OCI-M2 (cell line): ENCODE results near the gene TJP2.

ENCODE experiments used
- DNase-seq: peaks from one replicate; lab custom pipeline; 2025; ENCODE audit not compliant: unreplicated experiment; lab: John Stamatoyannopoulos, UW

Gene TJP2

GRCh38 chr9:69173891-69174615 is at the start of gene TJP2:
TSS of gene TJP2 (plus strand) at chr9:69174277. CDS start at chr9:69174373, 96 bp downstream.
- no peak for DNase-seq

- no peak for DNase-seq
Measured at GRCh38 chr9:69130456-69131441, 43.3 kb upstream of the TJP2 start.

- DNase-seq, result no peak
Measured at GRCh38 chr9:69131682-69132081, 42.4 kb upstream of the TJP2 start.

- no peak for DNase-seq
Measured at GRCh38 chr9:69132361-69132760, 41.7 kb upstream of the TJP2 start.

GRCh38 chr9:69134412-69134811 is 39.7 kb upstream of the TJP2 start:
- no peak for DNase-seq

- no peak for DNase-seq
Measured at GRCh38 chr9:69136185-69136584, 37.9 kb upstream of the TJP2 start.

- no peak for DNase-seq
Measured at GRCh38 chr9:69136779-69137178, 37.3 kb upstream of the TJP2 start.

GRCh38 chr9:69137311-69137710 is 36.8 kb upstream of the TJP2 start:
- DNase-seq, result no peak

GRCh38 chr9:69139596-69139995 is 34.5 kb upstream of the TJP2 start:
- no peak for DNase-seq

GRCh38 chr9:69140123-69140735 is 33.8 kb upstream of the TJP2 start:
- no peak for DNase-seq

GRCh38 chr9:69141851-69142250 is 32.2 kb upstream of the TJP2 start:
- DNase-seq, result no peak

GRCh38 chr9:69143291-69143690 is 30.8 kb upstream of the TJP2 start:
- no peak for DNase-seq

- no peak for DNase-seq
Measured at GRCh38 chr9:69145144-69145715, 28.8 kb upstream of the TJP2 start.

- no peak for DNase-seq
Measured at GRCh38 chr9:69147041-69147834, 26.8 kb upstream of the TJP2 start.

GRCh38 chr9:69149321-69149807 is 24.7 kb upstream of the TJP2 start:
- DNase-seq, result no peak

- no peak for DNase-seq
Measured at GRCh38 chr9:69151506-69151905, 22.6 kb upstream of the TJP2 start.

- DNase-seq, result no peak
Measured at GRCh38 chr9:69153707-69154521, 20.2 kb upstream of the TJP2 start.

- DNase-seq, result no peak
Measured at GRCh38 chr9:69155341-69156030, 18.6 kb upstream of the TJP2 start.
